GM06990 (cell line): ENCODE measurements around the gene LRMDA.
"Not testable (repeated sequence)": the region's sequence is repeated elsewhere in the genome, so short reads cannot be mapped to it uniquely, and the experiment has no call there.

Experiments used
- DNase-seq: peaks from one replicate; pipeline ENCODE4 v3.0.0-alpha.2; 2011; ENCODE audit not compliant: insufficient read length; ENCODE audit errors: extremely low read depth
- H3K27me3 ChIP-seq: replicated peaks from 2 replicates; pipeline ENCODE4 v1.6.0; 2011; ENCODE audit warnings: low read length; ENCODE audit not compliant: control insufficient read depth, insufficient read depth
- H3K36me3 ChIP-seq: 2 replicates; pipeline ENCODE4 v1.5.1; 2011; ENCODE audit warnings: low read length; ENCODE audit not compliant: control insufficient read depth, insufficient read depth
- H3K4me3 ChIP-seq: replicated peaks from 2 replicates; pipeline ENCODE4 v1.5.1; 2011; ENCODE audit warnings: low read depth, mild to moderate bottlenecking, control low read depth, low read length
- CTCF ChIP-seq: IDR thresholded peaks from 2 replicates; pipeline ENCODE4 v1.5.1; 2011; ENCODE audit warnings: low read length, control low read depth, mild to moderate bottlenecking, inconsistent platforms; ENCODE audit not compliant: insufficient read depth, poor library complexity, severe bottlenecking

LRMDA gene

DNA sequence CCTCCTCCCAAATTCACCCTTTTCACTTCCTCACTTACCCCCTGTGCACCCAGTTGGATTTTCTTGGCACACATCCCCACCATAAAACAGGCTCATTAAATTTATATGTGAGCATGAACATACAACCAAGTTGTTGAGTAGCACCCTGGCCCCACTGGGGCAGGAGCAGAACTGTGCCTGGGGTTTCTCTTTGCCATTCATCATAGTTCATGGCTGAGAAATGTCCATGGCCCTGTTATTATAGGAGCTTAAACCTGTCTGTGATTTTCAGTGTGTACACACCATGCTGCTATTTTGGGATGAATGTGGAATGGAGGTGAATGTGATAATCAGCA, 618.8 kb downstream of the LRMDA start:
- no peak for DNase-seq
- Histone ChIP-seq H3K36me3 (no peaks in the 10 kb centered on the region), H3K4me3 (no peak overlapping the region), H3K27me3 (no peaks in the 10 kb centered on the region)
- no peak for TF ChIP-seq CTCF

- TF ChIP-seq CTCF, result no peak
- Histone ChIP-seq H3K27me3 (no peaks in the 10 kb centered on the region), H3K36me3 (no peaks in the 10 kb centered on the region), H3K4me3 (no peak overlapping the region)
- no peak for DNase-seq
Measured at GRCh38 chr10:76051007-76051936, 619.8 kb downstream of the LRMDA start.

- no peak for DNase-seq
- Histone ChIP-seq H3K36me3 (no peaks in the 10 kb centered on the region), H3K27me3 (no peaks in the 10 kb centered on the region), H3K4me3 (no peak overlapping the region)
- no peak for TF ChIP-seq CTCF
Measured at GRCh38 chr10:76052682-76053503, 621.5 kb downstream of the LRMDA start.

DNA sequence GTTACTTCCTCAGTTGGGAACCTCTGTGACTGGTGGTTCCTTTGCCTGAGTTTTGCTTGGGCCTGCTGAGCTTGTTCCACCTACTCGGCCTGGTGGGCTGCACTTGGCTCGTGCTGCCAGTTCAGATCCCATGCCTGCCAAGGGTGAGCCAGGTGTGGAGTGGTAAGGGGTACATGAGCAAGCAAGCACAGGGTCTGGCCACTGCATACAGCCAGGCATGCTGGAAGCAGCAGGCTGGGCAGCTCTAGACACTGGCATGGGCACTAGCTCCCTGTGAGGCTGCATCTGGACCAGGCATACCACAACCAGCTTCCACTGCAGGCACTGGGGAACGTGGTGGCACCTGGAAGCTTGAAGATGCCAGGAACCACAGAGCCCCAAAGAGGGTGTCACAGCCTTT, 624.0 kb downstream of the LRMDA start:
- no peak for DNase-seq
- no peak overlapping the region for H3K4me3 ChIP-seq
- H3K27me3 ChIP-seq, result no peaks in the 10 kb centered on the region
- no peak for TF ChIP-seq CTCF
- H3K36me3 ChIP-seq, result no peaks in the 10 kb centered on the region

DNA sequence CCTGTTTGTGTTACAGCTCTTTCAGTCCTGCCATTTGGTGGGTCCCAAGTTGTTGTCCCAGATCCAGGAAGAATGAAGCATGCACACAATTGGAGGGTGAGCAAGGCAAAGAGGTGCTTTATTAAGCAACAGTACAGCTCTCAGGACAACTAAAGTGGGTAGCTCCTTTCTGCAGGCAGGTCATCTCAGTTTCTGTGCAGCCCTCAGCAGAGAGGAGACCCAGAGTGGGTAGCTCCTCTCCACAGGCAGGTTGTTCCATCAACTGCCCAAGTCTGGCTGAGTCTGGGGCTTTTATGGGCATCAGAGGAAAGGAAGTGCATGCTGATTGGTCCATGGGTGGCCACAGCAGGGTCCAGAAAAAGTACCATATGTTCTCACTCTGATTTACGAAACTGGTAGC, 624.5 kb downstream of the LRMDA start:
- no peaks in the 10 kb centered on the region for H3K27me3 ChIP-seq
- DNase-seq, result no peak
- H3K36me3 ChIP-seq, result no peaks in the 10 kb centered on the region
- TF ChIP-seq CTCF, result no peak
- H3K4me3 ChIP-seq, result no peak overlapping the region

- H3K36me3 ChIP-seq, H3K27me3 ChIP-seq, DNase-seq, H3K4me3 ChIP-seq: not testable (repeated sequence)
Measured at GRCh38 chr10:76060993-76061392, 629.6 kb downstream of the LRMDA start.
